Vagina (tissue), 2 donors: Measurements from ENCODE around the gene THAP3.

Experiments used
- POLR2A ChIP-seq, 2 donors: fragments of 450-650 bp; IDR thresholded peaks; one replicate each; pipeline ENCODE4 v1.6.1; 2017; ENCODE audit warnings: antibody characterized with exemption in 2 of 2, mild to moderate bottlenecking in 2 of 2, moderate library complexity in 2 of 2
- TF ChIP-seq, protein P1 (sequence below), 3 experiments: fragments of 450-650 bp in 2 of 3; fragments of 200-600 bp in 1 of 3; sonication (generic) in 1 of 3; IDR thresholded peaks; one replicate each; pipeline ENCODE4 v1.5.1; 2017 to 2019; ENCODE audit warnings: antibody characterized with exemption in 3 of 3, mild to moderate bottlenecking in 2 of 3, moderate library complexity in 2 of 3

DNA sequence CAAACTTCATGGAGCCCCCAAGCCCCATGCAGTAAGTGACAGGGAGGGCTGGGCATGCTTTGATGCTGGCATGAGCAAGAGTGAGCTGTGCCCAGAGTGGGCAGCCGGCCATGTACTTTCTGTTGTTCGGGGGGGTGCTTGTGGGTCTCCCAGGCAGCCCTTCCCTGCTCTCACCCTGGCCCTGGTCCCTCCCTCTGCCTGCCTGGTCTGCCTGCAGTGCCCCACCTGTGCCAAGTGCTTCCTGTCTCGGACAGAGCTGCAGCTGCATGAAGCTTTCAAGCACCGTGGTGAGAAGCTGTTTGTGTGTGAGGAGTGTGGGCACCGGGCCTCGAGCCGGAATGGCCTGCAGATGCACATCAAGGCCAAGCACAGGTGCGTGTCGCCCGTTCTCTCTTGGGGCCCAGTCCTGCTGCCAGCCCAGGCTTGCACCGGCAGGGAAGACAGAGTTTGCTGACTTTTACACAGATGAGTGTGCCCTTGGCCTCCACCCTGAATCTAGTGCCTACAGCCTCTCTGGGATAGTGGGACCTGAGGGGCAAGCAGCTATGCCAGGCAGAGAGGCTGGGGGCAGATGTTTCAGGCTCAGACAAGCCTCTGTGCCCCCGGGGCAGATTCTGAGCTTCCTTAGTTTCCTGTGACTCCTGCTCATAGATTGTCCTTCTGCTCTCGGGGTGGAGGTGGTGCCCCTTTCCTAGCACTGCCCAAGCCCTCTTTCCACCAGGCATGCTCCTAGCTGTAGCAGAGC is 37.2 kb upstream of the THAP3 start:
- no peak for TF ChIP-seq POLR2A (IDR thresholded peaks at IDR 0.05)
- TF ChIP-seq, protein P1, sequence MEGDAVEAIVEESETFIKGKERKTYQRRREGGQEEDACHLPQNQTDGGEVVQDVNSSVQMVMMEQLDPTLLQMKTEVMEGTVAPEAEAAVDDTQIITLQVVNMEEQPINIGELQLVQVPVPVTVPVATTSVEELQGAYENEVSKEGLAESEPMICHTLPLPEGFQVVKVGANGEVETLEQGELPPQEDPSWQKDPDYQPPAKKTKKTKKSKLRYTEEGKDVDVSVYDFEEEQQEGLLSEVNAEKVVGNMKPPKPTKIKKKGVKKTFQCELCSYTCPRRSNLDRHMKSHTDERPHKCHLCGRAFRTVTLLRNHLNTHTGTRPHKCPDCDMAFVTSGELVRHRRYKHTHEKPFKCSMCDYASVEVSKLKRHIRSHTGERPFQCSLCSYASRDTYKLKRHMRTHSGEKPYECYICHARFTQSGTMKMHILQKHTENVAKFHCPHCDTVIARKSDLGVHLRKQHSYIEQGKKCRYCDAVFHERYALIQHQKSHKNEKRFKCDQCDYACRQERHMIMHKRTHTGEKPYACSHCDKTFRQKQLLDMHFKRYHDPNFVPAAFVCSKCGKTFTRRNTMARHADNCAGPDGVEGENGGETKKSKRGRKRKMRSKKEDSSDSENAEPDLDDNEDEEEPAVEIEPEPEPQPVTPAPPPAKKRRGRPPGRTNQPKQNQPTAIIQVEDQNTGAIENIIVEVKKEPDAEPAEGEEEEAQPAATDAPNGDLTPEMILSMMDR (IDR thresholded peaks at IDR 0.05): no peak
